GM12878 (cell line): Measurements from ENCODE around the gene FAIM. TPM values are rescaled to one million over a fixed set of nuclear protein-coding genes. Genes with fewer than 3 reads are reported as not detected.

Experiments used
- ATAC-seq: fragments of 200-7000 bp; cut with Tn5 transposase; 3 replicates; pipeline ENCODE4 v1.9.1; 2020; ENCODE audit warnings: mild to moderate bottlenecking, moderate library complexity
- BruUV-seq: library from RNA; stranded (reverse); fragments of 400-500 nt; replicated peaks from 2 replicates; lab custom pipeline; 2021; lab: Mats Ljungman, UMichigan
- CTCF ChIA-PET: fragments of 300-600 bp; sonication (Branson Sonifier 250); formaldehyde crosslinking; extraction: SDS; loops from one replicate; lab custom pipeline; 2021; ENCODE audit warnings: inconsistent platforms; lab: Yijun Ruan, JAX
- POLR2A ChIA-PET: fragments of 350-600 bp; formaldehyde crosslinking; extraction: SDS; loops from one replicate; lab custom pipeline; 2021; ENCODE audit warnings: inconsistent platforms; lab: Charles Lee
- RAD21 ChIA-PET: fragments of 300-600 bp; sonication (Branson Sonifier 250); formaldehyde crosslinking; loops from one replicate; lab custom pipeline; 2023; ENCODE audit warnings: antibody characterized with exemption; ENCODE audit not compliant: unreplicated experiment; lab: Charles Lee
- SMC1A ChIA-PET: fragments of 300-600 bp; sonication (Branson Sonifier 250); formaldehyde crosslinking; loops from one replicate; lab custom pipeline; 2023; ENCODE audit not compliant: unreplicated experiment, uncharacterized antibody; lab: Charles Lee
- DNase-seq: peaks from one replicate; pipeline ENCODE4 v3.0.0-alpha.2; 2011; ENCODE audit warnings: low read depth, low spot score
- FAIRE-seq: peaks from 3 replicates; lab custom pipeline; 2011; peaks lifted over from hg19 to GRCh38; lab: Jason Lieb, UNC
- H2AFZ ChIP-seq: 2 replicates; pipeline ENCODE4 v1.6.0; 2011; ENCODE audit warnings: low read depth, low read length, control low read depth; ENCODE audit not compliant: control insufficient read depth
- H3K27ac ChIP-seq: 2 replicates; pipeline ENCODE4 v1.5.1; 2011; ENCODE audit warnings: control low read depth; ENCODE audit not compliant: control insufficient read depth, insufficient read depth
- H3K27me3 ChIP-seq, 2 experiments: replicated peaks in 1 of 2; 2 replicates each; pipeline versions ENCODE4 v1.6.0 to v1.6.1; 2011; ENCODE audit warnings: low read length in 1 of 2; ENCODE audit not compliant: control insufficient read depth in 2 of 2, insufficient read depth in 2 of 2
- H3K36me3 ChIP-seq, 2 experiments: 2 replicates each; pipeline ENCODE4 v1.5.1; 2011; ENCODE audit warnings: low read length in 1 of 2; ENCODE audit not compliant: control insufficient read depth in 2 of 2, insufficient read depth in 2 of 2
- H3K4me1 ChIP-seq: 2 replicates; pipeline ENCODE4 v1.6.1; 2011; ENCODE audit warnings: mild to moderate bottlenecking, low read length, moderate library complexity, mixed read lengths; ENCODE audit not compliant: control insufficient read depth, insufficient read depth
- H3K4me2 ChIP-seq: 2 replicates; pipeline ENCODE4 v1.6.0; 2011; ENCODE audit warnings: control low read depth; ENCODE audit not compliant: control insufficient read depth, insufficient read depth
- H3K4me3 ChIP-seq: fragments of 200-600 bp; sonication (generic); 2 replicates; pipeline ENCODE4 v1.5.1; 2016
- H3K79me2 ChIP-seq: 2 replicates; pipeline ENCODE4 v1.6.0; 2011; ENCODE audit warnings: low read length; ENCODE audit not compliant: control insufficient read depth, insufficient read depth
- H3K9ac ChIP-seq: 2 replicates; pipeline ENCODE4 v1.8.0; 2011; ENCODE audit warnings: low read length, control low read depth, mixed read lengths; ENCODE audit not compliant: control insufficient read depth, insufficient read depth
- H3K9me3 ChIP-seq: replicated peaks from 3 replicates; pipeline ENCODE4 v1.5.1; 2011; ENCODE audit warnings: mild to moderate bottlenecking, low read length; ENCODE audit not compliant: control insufficient read depth, insufficient read depth
- H4K20me1 ChIP-seq: 2 replicates; pipeline ENCODE4 v1.6.0; 2011; ENCODE audit not compliant: control insufficient read depth, insufficient read depth
- CEBPB ChIP-seq, 2 experiments: fragments of 150-350 bp in 1 of 2; IDR thresholded peaks; 2 replicates each; pipeline ENCODE4 v1.6.1; 2012 to 2014; ENCODE audit warnings: low read depth in 2 of 2, low read length in 2 of 2, borderline replicate concordance in 1 of 2, inconsistent platforms in 1 of 2
- ESRRA ChIP-seq: IDR thresholded peaks from 2 replicates; pipeline ENCODE4 v1.6.1; 2012; ENCODE audit warnings: mild to moderate bottlenecking, low read length, improper control_type of control experiment
- IKZF1 ChIP-seq: fragments of 450-650 bp; conservative IDR thresholded peaks from 2 replicates; pipeline ENCODE4 v1.6.1; 2017; ENCODE audit warnings: antibody characterized with exemption, mild to moderate bottlenecking
- IKZF2 ChIP-seq, 2 experiments: fragments of 450-650 bp; IDR thresholded peaks; 2 replicates each; pipeline ENCODE4 v1.6.1; 2017; ENCODE audit warnings: mild to moderate bottlenecking in 2 of 2, moderate library complexity in 2 of 2
- KLF5 ChIP-seq: fragments of 450-650 bp; IDR thresholded peaks from 2 replicates; pipeline ENCODE4 v1.6.1; 2014; ENCODE audit warnings: mild to moderate bottlenecking; ENCODE audit not compliant: partially characterized antibody
- NBN ChIP-seq: fragments of 450-650 bp; IDR thresholded peaks from 2 replicates; pipeline ENCODE4 v1.6.1; 2016
- NFIC ChIP-seq: IDR thresholded peaks from 2 replicates; pipeline ENCODE4 v1.6.1; 2012; ENCODE audit warnings: low read depth, mild to moderate bottlenecking, inconsistent platforms, low read length, moderate library complexity
- RB1 ChIP-seq: fragments of 450-650 bp; formaldehyde crosslinking; IDR thresholded peaks from 2 replicates; pipeline ENCODE4 v1.6.1; 2017; ENCODE audit warnings: mild to moderate bottlenecking, borderline replicate concordance
- RFX5 ChIP-seq: IDR thresholded peaks from 2 replicates; pipeline ENCODE4 v1.6.1; 2011; ENCODE audit warnings: low read depth, low read length, improper control_type of control experiment
- SMARCA5 ChIP-seq: fragments of 450-650 bp; IDR thresholded peaks from 2 replicates; pipeline ENCODE4 v1.6.1; 2017; ENCODE audit warnings: mild to moderate bottlenecking
- ZNF24 ChIP-seq: fragments of 450-650 bp; IDR thresholded peaks from 2 replicates; pipeline ENCODE4 v1.6.1; 2017; ENCODE audit warnings: antibody characterized with exemption, mild to moderate bottlenecking
- ZNF274 ChIP-seq: IDR thresholded peaks from one replicate; pipeline ENCODE4 v1.8.0; 2011; ENCODE audit not compliant: insufficient read length, insufficient read depth
- ZZZ3 ChIP-seq: IDR thresholded peaks from 2 replicates; pipeline ENCODE4 v1.6.1; 2011; ENCODE audit warnings: low read depth; ENCODE audit not compliant: control insufficient read depth, insufficient read length
- WGBS: methylation state at CpG from one replicate; pipeline ENCODE4 v1.1.6; 2016; ENCODE audit warnings: low lambda C conversion rate; ENCODE audit not compliant: insufficient replicate concordance, insufficient coverage; ENCODE audit errors: missing lambda C conversion rate; 5-methylcytosine and 5-hydroxymethylcytosine counted together
- in situ Hi-C: fragments of 300-500 bp; cut with MboI; formaldehyde crosslinking; loops from 9 replicates; pipeline ENCODE4 v1.14.3; 2018; ENCODE audit warnings: mixed read lengths
- intact Hi-C: fragments of 100-400 bp; cut with micrococcal nuclease; formaldehyde crosslinking; loops from one replicate; pipeline ENCODE4 v1.14.2; 2022; ENCODE audit not compliant: unreplicated experiment
- polyA plus RNA-seq, 11 experiments: library from polyadenylated mRNA; depleted of rRNA in 4 of 11; unstranded in 6 of 11; stranded (reverse) in 5 of 11; fragments of >200 nt; fragmentation: Nextera tagmentation in 4 of 11; fragmentation: Illumina TruSeq in 1 of 11; extraction: Ambion mirVana in 4 of 11; extraction: Trizol in 1 of 11; gene quantifications; 1 replicate in 1 of 11; 2 replicates in 10 of 11; pipeline versions ENCODE4 v1.2.1 to v1.2.3, GENCODE V29; 2011 to 2016; ENCODE audit warnings: inconsistent platforms in 2 of 11, missing spikeins in 2 of 11, low read depth in 1 of 11
- total RNA-seq, 4 experiments: library from RNA; depleted of rRNA in 3 of 4; stranded (reverse); fragments of >200 nt in 3 of 4; fragmentation: Illumina TruSeq in 1 of 4; extraction: Trizol in 1 of 4; gene quantifications; 2 replicates each; pipeline versions ENCODE4 v1.2.1 to v1.2.3, GENCODE V29; 2013 to 2021
- TF ChIP-seq, protein P1 (sequence below): fragments of 450-650 bp; IDR thresholded peaks from 2 replicates; pipeline ENCODE4 v1.6.1; 2018; ENCODE audit warnings: mild to moderate bottlenecking, low read depth, moderate library complexity; ENCODE audit not compliant: partially characterized antibody
- TF ChIP-seq, protein P2 (sequence below): fragments of 450-650 bp; IDR thresholded peaks from 2 replicates; pipeline ENCODE4 v1.6.1; 2016; ENCODE audit warnings: mild to moderate bottlenecking

Gene FAIM
- total and polyA plus RNA-seq, 10 of the 15 experiments (the other 5 are each of a cell fraction or from before 2014, with no cell fraction given): 9.3 to 34.0 (median 23.5) TPM

DNA sequence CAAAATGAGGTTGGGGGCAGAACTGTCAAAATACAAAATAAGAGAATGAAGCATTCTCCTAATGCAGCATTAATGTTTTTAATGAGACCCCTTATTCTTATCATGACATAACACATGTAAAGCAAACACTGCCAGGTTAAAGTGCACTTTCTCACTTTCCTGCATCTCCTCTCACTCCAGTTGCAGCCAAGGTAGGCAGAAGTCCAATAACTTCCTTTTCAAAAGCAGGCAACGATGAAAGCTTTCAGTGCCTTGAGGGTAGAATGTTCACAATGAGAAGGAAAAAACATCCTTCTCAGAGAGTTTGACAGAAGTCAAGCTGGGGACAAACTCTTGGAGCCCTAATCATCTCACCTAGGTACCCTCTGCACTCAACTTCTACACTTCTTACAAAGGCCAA is 59.5 kb downstream of the FAIM start:
- Histone ChIP-seq H3K36me3 (peaks cover 0 to 6% of the 10 kb centered on the region in 2 experiments; a peak in 1 of 4 replicates), H2AFZ (no peak overlapping the region), H3K4me3 (no peak overlapping the region), H3K4me2 (no peak overlapping the region), H3K27ac (no peak overlapping the region)
- FAIRE-seq (no peak), DNase-seq (no peak)
- RAD21 ChIA-PET: no interaction called here
- no TSS peak for BruUV-seq
- intact Hi-C loops: no loop called here
- WGBS: 89% methylated on average over 1 of the region's 1 CpG
- CTCF ChIA-PET: no interaction called here
- TF ChIP-seq ZZZ3 (no peak), ESRRA (no peak), ZNF274 (no peak), SMARCA5 (no peak), RFX5 (no peak), RB1 (no peak), NBN (no peak), NFIC (no peak), ZNF24 (no peak), CEBPB (IDR thresholded peaks at IDR 0.05; ENCODE audit: borderline replicate concordance in 1 of 2, low read depth in 2 of 2, low read length in 2 of 2) (no peak), KLF5 (no peak), IKZF1 (no peak), IKZF2 (IDR thresholded peaks at IDR 0.05) (no peak)
- TF ChIP-seq, protein P1, sequence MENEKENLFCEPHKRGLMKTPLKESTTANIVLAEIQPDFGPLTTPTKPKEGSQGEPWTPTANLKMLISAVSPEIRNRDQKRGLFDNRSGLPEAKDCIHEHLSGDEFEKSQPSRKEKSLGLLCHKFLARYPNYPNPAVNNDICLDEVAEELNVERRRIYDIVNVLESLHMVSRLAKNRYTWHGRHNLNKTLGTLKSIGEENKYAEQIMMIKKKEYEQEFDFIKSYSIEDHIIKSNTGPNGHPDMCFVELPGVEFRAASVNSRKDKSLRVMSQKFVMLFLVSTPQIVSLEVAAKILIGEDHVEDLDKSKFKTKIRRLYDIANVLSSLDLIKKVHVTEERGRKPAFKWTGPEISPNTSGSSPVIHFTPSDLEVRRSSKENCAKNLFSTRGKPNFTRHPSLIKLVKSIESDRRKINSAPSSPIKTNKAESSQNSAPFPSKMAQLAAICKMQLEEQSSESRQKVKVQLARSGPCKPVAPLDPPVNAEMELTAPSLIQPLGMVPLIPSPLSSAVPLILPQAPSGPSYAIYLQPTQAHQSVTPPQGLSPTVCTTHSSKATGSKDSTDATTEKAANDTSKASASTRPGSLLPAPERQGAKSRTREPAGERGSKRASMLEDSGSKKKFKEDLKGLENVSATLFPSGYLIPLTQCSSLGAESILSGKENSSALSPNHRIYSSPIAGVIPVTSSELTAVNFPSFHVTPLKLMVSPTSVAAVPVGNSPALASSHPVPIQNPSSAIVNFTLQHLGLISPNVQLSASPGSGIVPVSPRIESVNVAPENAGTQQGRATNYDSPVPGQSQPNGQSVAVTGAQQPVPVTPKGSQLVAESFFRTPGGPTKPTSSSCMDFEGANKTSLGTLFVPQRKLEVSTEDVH: no peak
- TF ChIP-seq, protein P2, sequence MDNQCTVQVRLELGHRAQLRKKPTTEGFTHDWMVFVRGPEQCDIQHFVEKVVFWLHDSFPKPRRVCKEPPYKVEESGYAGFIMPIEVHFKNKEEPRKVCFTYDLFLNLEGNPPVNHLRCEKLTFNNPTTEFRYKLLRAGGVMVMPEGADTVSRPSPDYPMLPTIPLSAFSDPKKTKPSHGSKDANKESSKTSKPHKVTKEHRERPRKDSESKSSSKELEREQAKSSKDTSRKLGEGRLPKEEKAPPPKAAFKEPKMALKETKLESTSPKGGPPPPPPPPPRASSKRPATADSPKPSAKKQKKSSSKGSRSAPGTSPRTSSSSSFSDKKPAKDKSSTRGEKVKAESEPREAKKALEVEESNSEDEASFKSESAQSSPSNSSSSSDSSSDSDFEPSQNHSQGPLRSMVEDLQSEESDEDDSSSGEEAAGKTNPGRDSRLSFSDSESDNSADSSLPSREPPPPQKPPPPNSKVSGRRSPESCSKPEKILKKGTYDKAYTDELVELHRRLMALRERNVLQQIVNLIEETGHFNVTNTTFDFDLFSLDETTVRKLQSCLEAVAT: no peak
- TF ChIP-seq, all 136 proteins: peak for 0
- Histone ChIP-seq H4K20me1 (no peaks in the 10 kb centered on the region), H3K27me3 (no peaks in the 10 kb centered on the region), H3K79me2 (no peaks in the 10 kb centered on the region), H3K9me3 (no peaks in the 10 kb centered on the region), H3K9ac (no peak overlapping the region), H3K4me1 (no peaks in the 10 kb centered on the region)
- in situ Hi-C loops: no loop called here
- ATAC-seq: no peak
- ChIA-PET SMC1A (no interaction called here), POLR2A (no interaction called here)
